Astrocyte of the cerebellum (primary cell): ENCODE results near the gene CDH16.

ENCODE experiments used
- DNase-seq: peaks from one replicate; pipeline ENCODE4 v3.0.0-alpha.2; 2011; ENCODE audit warnings: low read depth
- H3K4me3 ChIP-seq: 2 replicates; pipeline ENCODE4 v1.5.1; 2011; ENCODE audit warnings: mild to moderate bottlenecking, low read depth, low read length, moderate library complexity
- CTCF ChIP-seq: IDR thresholded peaks from 2 replicates; pipeline ENCODE4 v1.5.1; 2012; ENCODE audit warnings: low read length, low read depth, moderate library complexity, mild to moderate bottlenecking; ENCODE audit errors: missing control alignments
- in situ Hi-C: cut with HindIII; loops from 2 replicates; pipeline ENCODE4 v1.10.0; 2017; ENCODE audit warnings: low sequenced_read_pairs

The CDH16 gene

DNA sequence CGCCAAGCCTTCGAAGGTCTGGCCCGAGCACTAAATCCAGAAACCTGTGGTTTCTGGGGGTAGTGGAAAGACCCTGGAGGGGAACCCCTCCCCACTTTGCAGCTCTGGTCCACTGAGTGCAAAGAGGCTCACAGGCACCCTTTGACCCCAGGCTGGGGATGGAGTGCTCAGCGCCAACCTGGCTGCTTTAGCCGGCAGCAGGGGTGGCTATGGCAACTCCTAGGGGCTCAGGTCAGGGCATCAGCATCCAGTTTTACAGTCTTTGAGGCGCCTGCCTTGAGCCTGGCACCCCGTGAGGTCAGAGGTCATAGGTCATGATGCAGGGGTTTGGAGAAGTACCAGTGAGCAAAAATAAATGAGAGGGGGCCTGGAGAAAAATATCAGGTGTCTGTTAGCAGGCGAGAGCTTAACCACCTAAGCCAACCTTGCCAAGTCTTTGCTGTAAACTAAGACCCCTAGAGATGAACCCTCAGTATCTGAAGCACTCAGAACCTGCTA lies 56.6 kb downstream of the CDH16 start:
- in situ Hi-C loops = no loop called here
- no peak for TF ChIP-seq CTCF
- DNase-seq = no peak

DNA sequence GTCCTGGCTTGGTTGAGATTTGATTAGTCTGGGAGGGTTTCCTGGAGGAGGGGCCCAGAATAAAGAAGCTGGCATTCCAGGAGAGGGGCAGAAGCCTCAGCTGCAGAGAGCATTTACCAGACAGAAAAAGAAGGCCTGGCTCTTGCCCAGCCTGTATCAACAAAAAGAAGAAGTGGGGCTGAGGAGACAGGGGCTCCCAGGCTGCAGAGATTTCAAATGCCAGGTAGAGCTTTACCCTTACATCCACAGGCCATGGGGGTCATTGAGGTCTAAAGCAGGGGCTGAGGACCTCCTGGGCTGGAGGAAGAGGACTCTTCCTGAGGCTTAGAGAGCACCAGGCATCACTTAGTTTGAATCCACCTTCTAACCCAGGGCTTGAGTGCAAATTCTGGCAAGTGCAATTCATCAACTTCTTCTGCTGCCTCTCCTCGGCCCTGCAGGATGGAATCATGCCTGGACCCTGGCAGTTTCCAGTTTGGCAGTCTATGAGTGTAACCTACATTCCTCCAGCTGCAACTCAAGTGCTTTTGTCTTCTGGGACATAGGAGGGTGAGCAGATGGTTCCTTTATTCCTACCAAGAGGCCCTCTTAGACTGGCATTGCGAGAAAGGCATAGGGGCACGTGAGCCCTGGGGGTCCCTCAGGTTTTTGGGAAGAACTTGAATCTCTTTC lies 59.2 kb downstream of the CDH16 start:
- no peak for DNase-seq
- TF ChIP-seq CTCF = no peak
- in situ Hi-C loops = no loop called here
- no peak overlapping the region for H3K4me3 ChIP-seq

More for the DNA sequence above, 56.6 kb downstream of the CDH16 start:
- H3K4me3 ChIP-seq = no peak overlapping the region

DNA sequence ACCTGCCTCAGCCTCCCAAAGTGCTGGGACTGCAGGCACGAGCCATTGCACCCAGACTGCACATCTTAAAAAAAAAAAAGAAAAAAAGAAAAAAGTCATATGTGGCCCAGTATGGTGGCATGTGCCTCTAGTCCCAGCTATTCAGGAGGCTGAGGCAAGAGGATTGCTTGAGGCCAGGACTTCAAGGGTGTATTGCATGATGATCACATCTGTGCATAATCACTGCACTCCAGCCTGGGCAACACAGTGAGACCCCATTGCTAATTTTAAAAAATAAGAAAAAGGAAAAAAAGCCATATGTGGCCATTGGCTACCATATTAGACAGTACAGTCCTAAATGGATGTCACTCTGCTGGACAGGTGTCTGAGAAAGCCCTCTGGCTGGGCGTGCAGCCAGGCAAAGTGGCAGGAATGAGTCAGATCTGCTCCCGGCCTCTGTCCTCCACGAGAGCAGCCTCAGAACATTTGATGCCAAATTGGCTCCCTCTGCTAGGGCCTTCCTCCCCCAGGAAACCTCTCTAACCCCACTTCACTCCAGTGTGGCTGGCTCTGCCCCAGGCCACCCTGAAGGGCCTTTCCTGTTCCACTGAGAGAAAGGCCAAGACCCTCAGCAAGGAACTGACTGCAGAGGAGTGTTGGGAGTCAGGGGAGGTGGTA lies 59.8 kb downstream of the CDH16 start:
- H3K4me3 ChIP-seq = no peak overlapping the region
- DNase-seq = no peak
- in situ Hi-C loops = no loop called here
- no peak for TF ChIP-seq CTCF
